Fibroblast of skin of right biceps (primary cell): ENCODE data around the gene ARMH2.
"Not testable (repeated sequence)": the region's sequence is repeated elsewhere in the genome, so short reads cannot be mapped to it uniquely, and the experiment has no call there.

Source experiments
- DNase-seq: peaks from one replicate; pipeline ENCODE4 v3.0.0-alpha.2; 2013

The ARMH2 gene

DNA sequence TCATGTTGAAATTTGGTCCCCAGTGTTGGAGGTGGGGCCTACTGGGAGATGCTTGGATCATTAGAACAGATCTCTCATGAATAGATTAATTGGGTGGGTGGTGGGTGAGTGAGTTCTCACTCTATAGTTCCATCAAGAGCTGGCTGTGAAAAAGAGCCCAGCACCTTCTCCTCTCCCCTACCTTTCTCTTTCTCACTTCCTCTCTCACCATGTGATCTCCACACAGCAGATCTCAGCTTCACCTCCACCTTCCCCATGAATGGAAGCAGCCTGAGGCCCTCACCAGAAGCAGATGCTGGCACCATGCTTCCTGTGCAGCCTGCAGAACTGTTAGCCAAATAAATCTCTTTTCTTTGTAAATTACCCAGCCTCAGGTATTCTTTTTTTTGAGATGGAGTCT is 36.9 kb downstream of the ARMH2 start:
- no peak for DNase-seq

DNA sequence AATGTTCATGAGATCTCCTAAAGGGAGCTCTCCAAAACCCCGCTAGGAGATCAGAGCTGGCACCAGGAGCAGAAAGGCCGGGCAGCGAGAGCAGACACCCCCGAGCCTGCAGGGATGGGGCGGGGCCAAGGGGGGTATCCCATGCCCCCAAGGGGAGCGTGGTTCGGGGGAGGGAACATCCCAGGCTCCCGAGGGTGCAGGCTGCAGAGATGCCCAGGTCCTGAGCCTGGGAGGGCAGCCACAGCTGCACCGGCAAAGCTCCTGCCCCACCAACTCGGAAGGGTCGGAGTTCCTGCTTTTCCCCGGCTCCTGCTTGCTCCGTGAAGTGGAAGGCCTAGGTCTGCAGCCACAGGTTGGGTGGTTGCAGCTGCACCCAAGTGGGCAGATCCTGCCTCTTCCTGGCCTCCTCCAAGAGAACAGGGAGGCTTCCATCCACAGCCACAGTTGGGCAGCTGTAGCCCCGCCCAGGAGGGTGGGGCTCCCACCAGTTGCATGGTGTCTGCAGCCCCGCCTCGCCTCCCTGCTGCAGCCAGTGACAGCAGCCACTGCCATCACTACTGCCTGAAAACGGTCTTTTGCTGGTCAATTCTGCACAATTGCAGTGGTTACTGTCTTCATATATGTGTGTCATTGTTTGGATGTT is 37.4 kb downstream of the ARMH2 start:
- DNase-seq, result no peak

DNA sequence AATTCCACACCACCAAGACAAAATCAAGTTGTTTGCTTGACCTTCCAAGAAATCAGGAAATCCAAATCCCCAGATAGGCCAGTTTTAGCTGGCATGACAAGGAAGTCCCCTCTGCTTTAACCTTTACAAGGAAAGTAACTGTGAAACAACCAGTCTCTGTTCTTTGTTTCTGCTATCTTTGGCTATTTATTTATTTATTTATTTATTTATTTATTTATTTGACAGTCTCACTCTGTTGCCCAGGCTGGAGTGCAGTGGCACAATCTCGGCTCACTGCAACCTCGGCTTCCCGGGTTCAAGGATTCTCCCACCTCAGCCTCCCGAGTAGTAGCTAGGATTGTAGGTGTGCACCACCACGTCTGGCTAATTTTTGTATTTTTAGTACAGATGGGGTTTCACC is 38.5 kb downstream of the ARMH2 start:
- DNase-seq, result no peak

GRCh38 chr6:24759718-24760117 is 39.0 kb downstream of the ARMH2 start:
- no peak for DNase-seq

DNA sequence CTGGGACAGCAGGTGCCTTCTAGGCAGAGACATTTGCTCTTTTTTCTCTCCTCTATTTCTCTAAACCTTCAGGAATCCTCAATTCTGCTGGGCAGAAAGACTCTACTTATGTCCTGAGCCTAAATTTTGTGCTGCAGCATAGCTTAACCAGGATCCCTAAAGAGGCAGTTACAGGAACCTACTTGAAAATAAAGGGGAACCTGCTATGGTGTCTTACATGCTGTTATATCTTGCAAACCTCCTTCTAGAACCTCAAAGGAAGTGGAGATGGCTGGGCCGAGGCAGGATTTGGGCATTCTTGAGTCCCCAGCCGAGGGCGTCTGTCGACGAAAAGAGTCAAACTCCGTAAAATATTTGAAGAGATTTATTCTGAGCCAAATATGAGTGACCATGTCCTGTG is 41.1 kb downstream of the ARMH2 start:
- DNase-seq, result no peak

- DNase-seq, result no peak
These were observed 43.4 kb downstream of the ARMH2 start for GRCh38 chr6:24755279-24755678.

DNA sequence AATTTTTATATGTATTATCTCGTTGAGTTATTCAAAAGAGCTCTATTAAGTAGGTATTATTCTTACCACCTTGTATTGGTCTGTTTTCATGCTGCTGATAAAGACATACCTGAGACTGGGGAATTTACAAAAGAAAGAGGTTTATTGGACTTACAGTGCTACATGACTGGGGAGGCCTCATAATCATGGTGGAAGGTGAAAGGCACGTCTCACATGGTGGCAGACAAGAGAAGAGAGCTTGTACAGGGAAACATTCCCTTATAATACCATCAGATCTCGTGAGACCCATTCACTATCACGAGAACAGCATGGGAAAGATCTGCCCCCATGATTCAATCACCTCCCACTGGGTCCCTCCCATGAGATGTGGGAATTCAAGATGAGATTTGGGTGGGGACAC is 44.3 kb downstream of the ARMH2 start:
- not testable (repeated sequence) for DNase-seq

GRCh38 chr6:24753545-24753944 is 45.2 kb downstream of the ARMH2 start:
- DNase-seq, result no peak

DNA sequence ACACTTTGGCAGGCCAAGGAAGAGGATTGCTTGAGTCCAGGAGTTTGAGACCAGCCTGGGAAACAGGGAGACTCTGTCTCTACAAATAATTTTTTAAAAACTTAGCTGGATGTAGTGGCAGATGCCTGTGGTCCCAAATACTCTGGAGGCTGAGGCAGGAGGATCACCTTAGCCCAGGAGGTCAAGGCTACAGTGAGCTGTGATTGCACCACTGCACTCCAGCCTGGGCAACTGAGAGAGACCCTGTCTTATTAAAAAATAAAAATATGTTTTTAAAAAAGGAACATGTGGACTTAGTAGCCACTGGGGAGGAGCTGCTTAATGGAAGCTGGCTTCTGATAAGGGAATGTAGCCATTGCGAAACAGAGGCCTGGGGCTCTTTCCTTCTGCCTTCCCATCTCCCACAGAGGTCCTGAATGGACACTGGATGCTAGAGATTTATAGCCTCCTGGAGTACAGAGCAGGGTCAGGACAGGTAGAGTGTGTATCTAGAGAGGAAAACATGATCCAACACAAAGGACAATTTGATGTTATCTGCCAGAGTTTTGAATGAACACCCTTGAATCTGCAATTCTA is 45.7 kb downstream of the ARMH2 start:
- no peak for DNase-seq

DNA sequence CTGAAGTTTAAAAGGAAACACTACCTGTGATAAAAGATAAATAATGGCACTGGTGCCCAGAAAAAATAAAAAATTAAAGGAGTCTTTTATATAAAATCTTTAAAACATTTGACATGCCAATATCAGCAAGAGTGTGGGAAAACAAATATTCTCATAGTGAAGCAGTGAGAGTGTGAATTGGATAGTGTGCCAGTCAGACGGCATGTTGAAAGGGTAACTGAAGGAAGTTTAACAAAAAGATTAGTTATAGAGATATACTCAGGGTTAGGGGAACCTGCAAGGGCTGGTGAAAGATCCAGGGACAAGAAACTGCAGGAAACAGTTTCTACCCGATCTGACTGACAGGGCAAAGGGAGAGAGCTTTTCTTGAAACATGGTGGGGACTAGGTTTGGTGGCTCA is 46.2 kb downstream of the ARMH2 start:
- DNase-seq, result no peak

GRCh38 chr6:24750878-24751277 is 47.8 kb downstream of the ARMH2 start:
- DNase-seq, result not testable (repeated sequence)

- no peak for DNase-seq
These were observed 49.4 kb downstream of the ARMH2 start for GRCh38 chr6:24749297-24749696.
